ENCODE data around the gene GALNT6. TPM values are rescaled to one million over a fixed set of nuclear protein-coding genes. Genes with fewer than 3 reads are reported as not detected.

GALNT6 gene
- total RNA-seq, 1 experiment from 2014 or later: 190 TPM

DNA sequence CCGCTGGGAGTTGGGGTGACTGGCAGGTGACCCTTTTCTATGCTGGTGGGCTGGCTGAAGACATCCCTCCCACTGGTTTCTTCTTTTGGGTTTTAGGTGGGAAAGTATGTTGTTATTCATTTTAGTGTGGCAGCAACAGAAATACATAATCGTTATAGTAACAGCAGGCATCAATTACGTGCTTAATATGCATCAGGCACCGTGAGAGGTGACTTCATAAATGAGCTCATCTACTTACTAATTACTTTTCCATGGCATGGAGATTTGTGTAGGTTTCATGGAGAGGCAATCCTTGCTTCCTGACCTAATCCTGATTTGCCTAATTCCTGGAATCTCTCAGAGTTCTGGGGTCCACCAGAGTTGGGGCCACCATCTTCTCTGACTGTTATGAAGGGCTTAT is 31.4 kb downstream of the GALNT6 start:
- H3K9me3 ChIP-seq: no peaks in the 10 kb centered on the region
- no peaks in the 10 kb centered on the region for H3K27me3 ChIP-seq (replicated peaks; ENCODE audit: control insufficient read depth, insufficient read depth, low read length)
- TF ChIP-seq, protein P1, sequence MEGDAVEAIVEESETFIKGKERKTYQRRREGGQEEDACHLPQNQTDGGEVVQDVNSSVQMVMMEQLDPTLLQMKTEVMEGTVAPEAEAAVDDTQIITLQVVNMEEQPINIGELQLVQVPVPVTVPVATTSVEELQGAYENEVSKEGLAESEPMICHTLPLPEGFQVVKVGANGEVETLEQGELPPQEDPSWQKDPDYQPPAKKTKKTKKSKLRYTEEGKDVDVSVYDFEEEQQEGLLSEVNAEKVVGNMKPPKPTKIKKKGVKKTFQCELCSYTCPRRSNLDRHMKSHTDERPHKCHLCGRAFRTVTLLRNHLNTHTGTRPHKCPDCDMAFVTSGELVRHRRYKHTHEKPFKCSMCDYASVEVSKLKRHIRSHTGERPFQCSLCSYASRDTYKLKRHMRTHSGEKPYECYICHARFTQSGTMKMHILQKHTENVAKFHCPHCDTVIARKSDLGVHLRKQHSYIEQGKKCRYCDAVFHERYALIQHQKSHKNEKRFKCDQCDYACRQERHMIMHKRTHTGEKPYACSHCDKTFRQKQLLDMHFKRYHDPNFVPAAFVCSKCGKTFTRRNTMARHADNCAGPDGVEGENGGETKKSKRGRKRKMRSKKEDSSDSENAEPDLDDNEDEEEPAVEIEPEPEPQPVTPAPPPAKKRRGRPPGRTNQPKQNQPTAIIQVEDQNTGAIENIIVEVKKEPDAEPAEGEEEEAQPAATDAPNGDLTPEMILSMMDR (IDR thresholded peaks at IDR 0.05; ENCODE audit: insufficient read depth in 1 of 2, low read depth in 1 of 2, low read length in 1 of 2, severe bottlenecking in 1 of 2, unreplicated experiment in 1 of 2): no peak
- Mint-ChIP-seq H3K4me1 (ENCODE audit: low read depth, unreplicated experiment) (no peaks in the 10 kb centered on the region), H3K36me3 (ENCODE audit: insufficient read depth, unreplicated experiment) (peaks cover 86% of the 10 kb centered on the region), H3K27me3 (ENCODE audit: insufficient read depth, unreplicated experiment) (no peaks in the 10 kb centered on the region), H3K4me3 (ENCODE audit: unreplicated experiment) (no peak overlapping the region), H3K27ac (ENCODE audit: unreplicated experiment) (no peak overlapping the region), H3K9me3 (ENCODE audit: unreplicated experiment) (no peaks in the 10 kb centered on the region)
- intact Hi-C loops (cut with micrococcal nuclease; ENCODE audit: unreplicated experiment): no loop called here
- DNase-seq: no peak
- CTCF ChIA-PET: no interaction called here
- BruUV-seq (replicated peaks): no TSS peak
- no peak overlapping the region for H3K4me3 ChIP-seq (ENCODE audit: low read depth, low read length)
- POLR2A ChIA-PET: interaction anchor here (1.0 kb wide), 1 partner anchor 121 kb away, joined by 3 read pairs; the partner anchor contains the start of gene DAZAP2
- peaks cover 9% of the 10 kb centered on the region for H3K36me3 ChIP-seq (ENCODE audit: control insufficient read depth, insufficient read depth, low read length)
- no peaks in the 10 kb centered on the region for H3K4me1 ChIP-seq

DNA sequence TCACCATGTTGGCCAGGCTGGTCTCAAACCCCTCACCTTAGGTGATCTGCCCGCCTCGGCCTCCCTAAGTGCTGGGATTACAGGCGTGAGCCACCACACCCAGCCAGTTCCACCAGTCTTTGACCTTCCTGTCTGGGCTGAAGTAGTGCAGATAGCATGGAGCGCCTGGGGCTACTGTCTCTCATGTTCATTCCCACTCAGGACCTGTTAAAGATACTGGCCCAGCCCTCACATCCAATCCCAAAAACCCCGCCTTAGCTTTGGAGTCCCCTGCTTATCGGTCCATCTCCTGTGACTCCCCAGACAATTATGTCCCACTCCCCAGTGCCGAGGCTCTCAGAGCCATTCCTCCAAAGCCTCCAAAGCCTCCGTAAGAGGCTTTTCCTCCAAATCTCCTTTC is 32.7 kb downstream of the GALNT6 start:
- intact Hi-C loops (cut with micrococcal nuclease; ENCODE audit: unreplicated experiment): no loop called here
- POLR2A ChIA-PET: no interaction called here

DNA sequence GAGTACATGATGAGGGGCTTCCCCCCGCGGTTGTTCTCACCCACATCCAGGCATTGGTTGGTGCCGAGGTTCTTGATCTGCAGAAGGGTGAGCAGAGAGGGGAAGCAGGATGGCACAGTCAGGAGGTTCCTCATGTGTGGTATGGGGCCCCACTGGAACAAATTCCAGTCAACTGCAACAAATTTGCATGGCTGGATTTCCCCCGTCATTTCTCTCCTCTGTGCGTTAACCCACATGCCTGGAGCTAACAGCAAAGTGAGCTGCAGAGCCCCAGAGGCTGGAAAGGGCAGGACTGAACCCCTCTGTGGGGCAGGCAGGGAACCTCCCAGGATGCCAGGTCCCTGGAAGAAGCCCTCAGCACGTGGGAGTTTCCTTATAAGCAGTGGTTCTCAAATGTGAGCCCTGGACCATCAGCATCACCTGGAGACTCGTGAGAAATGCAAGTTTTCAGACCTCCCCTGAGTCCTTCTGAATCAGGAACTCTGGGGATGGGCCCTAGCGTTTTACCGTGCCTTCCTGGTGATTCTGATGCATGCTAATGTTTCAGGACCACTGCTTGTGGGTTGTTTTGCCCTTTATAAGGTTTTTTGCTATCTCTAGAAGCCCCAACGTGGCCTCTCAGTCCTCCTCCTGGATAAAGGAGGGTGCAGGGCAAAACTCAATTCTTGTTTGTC is 33.7 kb downstream of the GALNT6 start:
- no TSS peak for BruUV-seq (replicated peaks)
- no peaks in the 10 kb centered on the region for H3K27me3 Mint-ChIP-seq (ENCODE audit: insufficient read depth, unreplicated experiment)
- Histone ChIP-seq H3K4me3 (ENCODE audit: low read depth, low read length) (no peak overlapping the region), H3K27me3 (replicated peaks; ENCODE audit: control insufficient read depth, insufficient read depth, low read length) (no peaks in the 10 kb centered on the region), H3K36me3 (ENCODE audit: control insufficient read depth, insufficient read depth, low read length) (peaks cover 9% of the 10 kb centered on the region), H3K9me3 (no peaks in the 10 kb centered on the region), H3K4me1 (no peaks in the 10 kb centered on the region)
- TF ChIP-seq, protein P1 (IDR thresholded peaks at IDR 0.05; ENCODE audit: insufficient read depth in 1 of 2, low read depth in 1 of 2, low read length in 1 of 2, severe bottlenecking in 1 of 2, unreplicated experiment in 1 of 2): no peak
- H3K4me3 Mint-ChIP-seq (ENCODE audit: unreplicated experiment): no peak overlapping the region
- intact Hi-C loops (cut with micrococcal nuclease; ENCODE audit: unreplicated experiment): no loop called here
- no peak for DNase-seq
- H3K27ac Mint-ChIP-seq (ENCODE audit: unreplicated experiment): no peak overlapping the region
- ChIA-PET CTCF (no interaction called here), POLR2A (interaction anchor here (0.5 kb wide), 1 partner anchor 31 kb away, joined by 3 read pairs; no protein-coding TSS in a partner anchor)
- H3K36me3 Mint-ChIP-seq (ENCODE audit: insufficient read depth, unreplicated experiment): peaks cover 82% of the 10 kb centered on the region
- H3K9me3 Mint-ChIP-seq (ENCODE audit: unreplicated experiment): no peaks in the 10 kb centered on the region
- H3K4me1 Mint-ChIP-seq (ENCODE audit: low read depth, unreplicated experiment): no peaks in the 10 kb centered on the region

More for the DNA sequence above, 32.7 kb downstream of the GALNT6 start:
- Histone ChIP-seq H3K36me3 (ENCODE audit: control insufficient read depth, insufficient read depth, low read length) (peaks cover 9% of the 10 kb centered on the region), H3K27me3 (replicated peaks; ENCODE audit: control insufficient read depth, insufficient read depth, low read length) (no peaks in the 10 kb centered on the region), H3K4me3 (ENCODE audit: low read depth, low read length) (no peak overlapping the region), H3K9me3 (no peaks in the 10 kb centered on the region), H3K4me1 (no peaks in the 10 kb centered on the region)
- no peaks in the 10 kb centered on the region for H3K4me1 Mint-ChIP-seq (ENCODE audit: low read depth, unreplicated experiment)
- H3K4me3 Mint-ChIP-seq (ENCODE audit: unreplicated experiment): no peak overlapping the region
- H3K27me3 Mint-ChIP-seq (ENCODE audit: insufficient read depth, unreplicated experiment): no peaks in the 10 kb centered on the region
- CTCF ChIA-PET: no interaction called here
- no peaks in the 10 kb centered on the region for H3K9me3 Mint-ChIP-seq (ENCODE audit: unreplicated experiment)
- H3K27ac Mint-ChIP-seq (ENCODE audit: unreplicated experiment): no peak overlapping the region
- TF ChIP-seq, protein P1 (IDR thresholded peaks at IDR 0.05; ENCODE audit: insufficient read depth in 1 of 2, low read depth in 1 of 2, low read length in 1 of 2, severe bottlenecking in 1 of 2, unreplicated experiment in 1 of 2): no peak
- peaks cover 89% of the 10 kb centered on the region for H3K36me3 Mint-ChIP-seq (ENCODE audit: insufficient read depth, unreplicated experiment)
- no peak for DNase-seq
- BruUV-seq (replicated peaks): no TSS peak
